Raji (cell line): Measurements from ENCODE around the gene CFAP90.

Experiments
- POLR2A ChIP-seq: IDR thresholded peaks from 2 replicates; pipeline ENCODE4 v1.6.1; 2011; ENCODE audit warnings: low read depth, low read length, control low read depth; ENCODE audit not compliant: insufficient read depth

The CFAP90 gene

GRCh38 chr5:7850395-7851239 lies at the start of gene CFAP90:
Gene CFAP90 (minus strand): TSS chr5:7851133. CDS start chr5:7851021, 112 bp downstream.
- no peak for TF ChIP-seq POLR2A

- TF ChIP-seq POLR2A = no peak
Observed at GRCh38 chr5:7897014-7897600, 46.2 kb upstream of the CFAP90 start.

GRCh38 chr5:7894860-7895259 lies 43.9 kb upstream of the CFAP90 start:
- TF ChIP-seq POLR2A = no peak

- TF ChIP-seq POLR2A = no peak
Observed at GRCh38 chr5:7894439-7894838, 43.5 kb upstream of the CFAP90 start.

GRCh38 chr5:7888901-7889300 lies 38.0 kb upstream of the CFAP90 start:
- no peak for TF ChIP-seq POLR2A

- TF ChIP-seq POLR2A = no peak
Observed at GRCh38 chr5:7886849-7887475, 36.0 kb upstream of the CFAP90 start.

- TF ChIP-seq POLR2A = no peak
Observed at GRCh38 chr5:7884491-7885267, 33.7 kb upstream of the CFAP90 start.

- TF ChIP-seq POLR2A = no peak
Observed at GRCh38 chr5:7882926-7883325, 32.0 kb upstream of the CFAP90 start.

GRCh38 chr5:7881816-7882215 lies 30.9 kb upstream of the CFAP90 start:
- no peak for TF ChIP-seq POLR2A

GRCh38 chr5:7881091-7881490 lies 30.2 kb upstream of the CFAP90 start:
- TF ChIP-seq POLR2A = no peak

GRCh38 chr5:7878381-7878873 lies 27.5 kb upstream of the CFAP90 start:
- no peak for TF ChIP-seq POLR2A

- no peak for TF ChIP-seq POLR2A
Observed at GRCh38 chr5:7877851-7878250, 26.9 kb upstream of the CFAP90 start.

GRCh38 chr5:7876867-7877266 lies 25.9 kb upstream of the CFAP90 start:
- no peak for TF ChIP-seq POLR2A

GRCh38 chr5:7875151-7875550 lies 24.2 kb upstream of the CFAP90 start:
- TF ChIP-seq POLR2A = no peak

- TF ChIP-seq POLR2A = no peak
Observed at GRCh38 chr5:7874639-7875038, 23.7 kb upstream of the CFAP90 start.
